HG03442 (cell line): ENCODE measurements around the gene MARCHF7.
"Not testable (repeated sequence)": the region's sequence is repeated elsewhere in the genome, so short reads cannot be mapped to it uniquely, and the experiment has no call there.

Source experiments
- ATAC-seq: cut with Tn5 transposase; IDR thresholded peaks from one replicate; pipeline ENCODE4 v1.9.1; 2021; ENCODE audit warnings: mild to moderate bottlenecking, moderate library complexity; ENCODE audit not compliant: unreplicated experiment

Gene MARCHF7

GRCh38 chr2:159712143-159712928 lies at the start of gene MARCHF7:
Gene MARCHF7 (plus strand): TSS chr2:159712506. CDS start chr2:159729023, 16,517 bp downstream.
- peak; percentile 93 for ATAC-seq

- ATAC-seq = not testable (repeated sequence)
These were observed 44.9 kb upstream of the MARCHF7 start for GRCh38 chr2:159667423-159667822.

- ATAC-seq = no peak
These were observed 41.3 kb upstream of the MARCHF7 start for GRCh38 chr2:159671047-159671446.

DNA sequence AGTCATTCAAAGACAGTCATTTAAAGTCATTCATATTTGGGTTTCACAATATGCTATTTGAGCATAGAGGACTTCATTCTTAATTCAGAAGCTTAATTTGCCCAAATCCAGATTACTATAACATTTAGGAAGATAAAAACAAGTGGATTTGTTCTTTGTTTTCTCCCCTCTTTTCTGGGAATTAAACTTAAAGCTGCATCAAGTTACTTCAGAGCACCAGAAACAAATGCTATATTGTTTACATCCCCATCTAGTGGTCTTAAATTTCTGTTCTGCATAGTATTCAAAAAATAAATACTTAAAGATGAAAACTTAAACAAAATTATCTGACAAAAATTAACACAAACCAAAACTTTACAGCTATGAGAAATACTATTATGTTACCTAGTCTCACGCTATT lies 34.7 kb upstream of the MARCHF7 start:
- no peak for ATAC-seq

- ATAC-seq = no peak
These were observed 31.6 kb upstream of the MARCHF7 start for GRCh38 chr2:159680692-159681091.

GRCh38 chr2:159683817-159684216 lies 28.5 kb upstream of the MARCHF7 start:
- ATAC-seq = no peak

- no peak for ATAC-seq
These were observed 27.5 kb upstream of the MARCHF7 start for GRCh38 chr2:159684796-159685195.

- no peak for ATAC-seq
These were observed 17.7 kb upstream of the MARCHF7 start for GRCh38 chr2:159694500-159695040.

- ATAC-seq = no peak
These were observed 16.4 kb upstream of the MARCHF7 start for GRCh38 chr2:159695795-159696448.

GRCh38 chr2:159703491-159703890 lies 8.8 kb upstream of the MARCHF7 start:
- no peak for ATAC-seq

DNA sequence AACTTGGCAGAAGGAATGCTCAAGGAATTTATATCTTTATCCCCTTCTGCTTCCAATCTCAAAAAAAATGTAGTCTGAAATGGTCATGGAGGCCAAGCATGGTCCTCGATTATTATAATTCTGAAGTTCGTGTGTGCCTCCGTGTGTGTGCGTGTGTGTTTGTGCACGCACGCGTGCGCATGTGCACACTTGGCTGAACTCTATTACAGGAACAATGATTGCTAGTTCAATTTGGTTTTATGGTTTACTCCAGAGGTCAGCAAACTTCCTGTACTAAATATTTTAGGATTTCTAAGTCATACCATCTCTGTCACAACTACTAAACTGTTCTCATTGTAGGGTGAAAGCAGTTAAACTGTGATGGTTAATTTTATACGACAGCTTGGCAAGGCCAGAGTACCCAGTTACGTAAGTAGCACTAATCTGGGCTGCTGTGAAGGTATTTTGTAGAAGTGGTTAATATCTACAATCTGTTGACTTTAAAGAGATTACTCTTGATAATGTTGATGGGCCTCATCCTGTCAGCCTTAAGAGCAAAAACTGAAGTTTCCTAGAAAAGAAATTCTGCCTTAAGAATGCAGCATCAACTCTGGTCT lies 5.8 kb upstream of the MARCHF7 start:
- no peak for ATAC-seq

GRCh38 chr2:159708066-159708760 lies 4.1 kb upstream of the MARCHF7 start:
- ATAC-seq = no peak

DNA sequence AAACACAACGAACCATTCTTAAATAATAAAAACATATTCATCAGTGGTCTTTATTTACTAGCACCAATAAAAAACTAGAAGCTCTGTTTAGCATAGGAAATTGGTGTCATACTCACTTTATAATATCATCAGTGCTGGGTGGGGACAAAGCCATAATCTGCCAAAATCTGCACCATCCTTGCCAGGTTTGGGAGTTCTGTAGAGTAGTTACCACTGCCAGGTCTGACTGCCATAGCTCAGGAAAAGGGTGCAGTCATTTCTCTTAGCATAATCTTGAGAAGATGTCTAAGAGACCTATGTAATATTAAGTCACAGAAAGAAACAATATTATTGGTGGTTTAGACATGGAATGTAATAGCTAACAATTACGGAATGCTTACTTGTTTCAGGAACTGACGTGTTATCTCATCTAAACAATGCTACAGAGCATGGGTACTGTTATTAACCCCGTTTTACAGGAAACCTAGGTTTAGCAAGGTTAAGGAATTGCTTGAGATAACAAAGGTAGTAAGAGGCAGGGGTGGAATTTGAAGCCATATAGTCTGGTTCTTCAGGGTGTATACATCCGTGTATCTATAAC lies 1.6 kb upstream of the MARCHF7 start:
- no peak for ATAC-seq

GRCh38 chr2:159711562-159712142 lies 654 bp upstream of the MARCHF7 start:
- ATAC-seq = no peak

DNA sequence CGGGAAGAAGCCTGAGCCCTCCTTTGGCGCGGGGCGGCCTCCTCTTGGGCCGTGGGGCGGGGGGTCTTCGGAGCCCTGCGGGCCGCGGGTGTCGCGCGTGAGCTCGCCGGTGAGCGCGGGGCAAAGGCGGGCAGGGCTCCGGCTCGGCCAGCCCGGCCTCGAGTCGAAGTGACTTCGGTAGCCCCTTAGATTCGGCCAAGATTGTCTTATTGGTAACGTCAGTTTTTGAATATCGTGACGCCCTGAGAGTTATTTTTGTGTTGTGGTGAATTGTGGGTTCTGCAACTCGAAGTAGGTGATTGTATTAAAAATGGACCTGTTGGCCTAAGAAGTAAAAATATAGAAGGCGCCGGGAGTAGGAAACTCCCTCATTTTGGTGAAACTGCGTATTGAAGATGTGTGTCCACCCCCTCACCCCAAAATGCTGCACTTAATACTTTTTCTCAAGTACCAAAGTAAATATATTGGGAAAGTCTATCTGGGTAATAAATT lies 669 bp downstream of the MARCHF7 start:
- ATAC-seq = no peak

DNA sequence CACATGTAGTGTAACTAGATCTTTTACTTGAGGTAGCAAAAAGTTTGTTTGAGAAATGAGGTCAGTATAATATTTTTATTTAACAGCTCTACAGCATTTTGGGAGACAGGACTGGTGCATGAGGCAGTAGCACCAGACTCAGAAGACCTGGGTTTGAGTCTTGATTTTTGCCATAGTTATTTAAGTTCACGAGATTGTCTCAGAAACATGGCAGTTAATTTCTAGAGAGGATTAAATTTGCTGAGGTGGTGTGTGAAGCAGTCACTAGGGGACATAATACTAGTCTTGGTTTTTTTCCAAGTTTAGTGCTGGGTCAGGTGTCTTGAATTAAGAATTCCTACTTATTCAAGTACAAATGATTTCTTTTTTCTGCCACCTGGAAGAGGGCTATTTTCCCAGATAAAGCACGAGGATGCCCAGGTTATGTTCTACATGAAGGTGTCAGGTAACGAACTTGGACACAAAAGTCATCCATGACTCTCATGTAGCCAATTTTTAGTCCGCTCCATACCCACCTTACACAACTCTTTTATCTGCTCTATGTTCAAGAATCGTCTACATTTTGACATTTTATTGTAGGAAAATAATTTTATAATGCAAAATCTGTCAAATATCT lies 1.4 kb downstream of the MARCHF7 start:
- ATAC-seq = no peak

DNA sequence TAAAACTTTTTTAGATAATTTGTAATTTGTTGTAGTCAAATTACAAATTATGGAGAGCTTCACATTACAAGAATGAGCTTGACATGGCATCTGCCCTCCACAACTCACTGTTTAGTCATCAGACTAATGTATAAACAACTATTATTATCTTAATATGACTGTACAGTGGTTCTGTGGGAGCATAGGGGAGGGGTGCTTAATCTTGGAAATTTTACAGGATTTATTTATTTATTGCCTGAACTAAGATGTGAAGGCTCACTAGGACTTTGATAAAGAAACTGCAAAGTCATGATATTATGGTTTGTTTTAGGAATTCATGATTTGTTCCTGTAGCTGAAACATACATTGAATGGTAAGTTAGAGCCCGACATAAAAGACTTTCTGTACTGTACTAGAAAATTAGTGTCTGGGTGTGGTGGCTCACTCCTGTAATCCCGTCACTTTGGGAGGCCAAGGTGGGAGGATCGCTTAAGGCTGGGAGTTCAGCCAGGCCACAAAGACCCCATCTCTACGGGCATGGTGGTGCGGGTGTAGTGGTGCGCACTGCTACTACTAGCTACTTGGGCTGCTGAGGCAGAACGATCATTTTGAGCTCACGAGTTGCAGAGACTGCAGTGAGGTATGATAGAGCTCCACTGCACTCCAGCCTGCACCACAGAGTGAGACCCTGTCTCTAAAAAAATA lies 2.1 kb downstream of the MARCHF7 start:
- ATAC-seq = no peak

DNA sequence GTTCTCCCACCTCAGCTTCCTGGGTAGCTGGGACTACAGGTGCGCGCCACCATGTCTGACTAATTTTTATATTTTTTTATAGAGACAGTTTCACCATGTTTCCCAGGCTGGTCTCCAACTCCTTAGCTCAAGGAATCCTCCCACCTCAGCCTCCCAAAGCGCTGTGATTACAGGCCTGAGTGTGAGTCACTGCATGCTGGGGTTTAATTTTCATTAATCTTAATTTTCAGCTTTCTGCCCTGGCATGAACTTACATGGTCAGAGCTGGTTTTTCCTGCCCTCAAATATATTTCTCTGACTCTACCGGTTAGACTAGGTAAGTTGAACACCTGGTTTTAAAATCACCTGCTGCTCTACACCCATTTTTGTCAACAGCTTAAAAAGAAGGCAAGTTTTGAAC lies 3.1 kb downstream of the MARCHF7 start:
- no peak for ATAC-seq

- ATAC-seq = not testable (repeated sequence)
These were observed 4.1 kb downstream of the MARCHF7 start for GRCh38 chr2:159716409-159716808.
